K562 (cell line): Measurements from ENCODE around the gene SNX12. TPM values are rescaled to one million over a fixed set of nuclear protein-coding genes. Genes with fewer than 3 reads are reported as not detected.

Experiments
- BACH1 ChIP-seq: fragments of 200-800 bp; sonication (Bioruptor generic); IDR thresholded peaks from 2 replicates; pipeline ENCODE4 v1.6.1; 2016; ENCODE audit warnings: missing genetic modification characterization, missing compliant biosample characterization
- CREB1 ChIP-seq, 2 experiments: sonication (generic) in 1 of 2; formaldehyde crosslinking in 1 of 2; IDR thresholded peaks; 2 replicates each; pipeline versions ENCODE4 v1.6.1 to v1.8.0; 2012 to 2022; ENCODE audit warnings: inconsistent platforms in 1 of 2, mild to moderate bottlenecking in 1 of 2, missing genetic modification reagents in 1 of 2, moderate library complexity in 1 of 2
- E2F3 ChIP-seq: fragments of 250-450 bp; sonication (Bioruptor Pico); IDR thresholded peaks from 2 replicates; pipeline ENCODE4 v1.4.0; 2020; ENCODE audit warnings: mild to moderate bottlenecking
- ESRRB ChIP-seq: fragments of 250-450 bp; sonication (Bioruptor Pico); IDR thresholded peaks from 2 replicates; pipeline ENCODE4 v1.5.0; 2020; ENCODE audit warnings: mild to moderate bottlenecking, moderate library complexity, borderline replicate concordance
- ETS2 ChIP-seq: IDR thresholded peaks from 2 replicates; pipeline ENCODE4 v1.6.1; 2016; ENCODE audit warnings: borderline replicate concordance, missing genetic modification characterization, mild to moderate bottlenecking, moderate library complexity, missing compliant biosample characterization; ENCODE audit not compliant: poor library complexity, severe bottlenecking
- FOXA1 ChIP-seq: fragments of 450-650 bp; IDR thresholded peaks from 2 replicates; pipeline ENCODE4 v1.6.1; 2016; ENCODE audit warnings: mild to moderate bottlenecking, borderline replicate concordance
- HDAC1 ChIP-seq, 2 experiments: fragments of 450-650 bp; IDR thresholded peaks; 2 replicates each; pipeline ENCODE4 v1.6.1; 2016 to 2017; ENCODE audit warnings: inconsistent platforms in 1 of 2, mild to moderate bottlenecking in 1 of 2, moderate library complexity in 1 of 2
- KDM2B ChIP-seq: fragments of 250-450 bp; sonication (Bioruptor Pico); IDR thresholded peaks from 2 replicates; pipeline ENCODE4 v1.8.0; 2021; ENCODE audit warnings: mild to moderate bottlenecking, moderate library complexity
- KHSRP ChIP-seq: fragments of 450-650 bp; IDR thresholded peaks from 2 replicates; pipeline ENCODE4 v1.6.1; 2017
- NFIC ChIP-seq: fragments of 450-650 bp; IDR thresholded peaks from 2 replicates; pipeline ENCODE4 v1.6.1; 2017; ENCODE audit warnings: mild to moderate bottlenecking, inconsistent platforms
- NKRF ChIP-seq: fragments of 450-650 bp; IDR thresholded peaks from 2 replicates; pipeline ENCODE4 v1.6.1; 2016; ENCODE audit warnings: borderline replicate concordance
- RFX1 ChIP-seq: fragments of 450-650 bp; IDR thresholded peaks from 2 replicates; pipeline ENCODE4 v1.6.1; 2016; ENCODE audit warnings: mild to moderate bottlenecking, moderate library complexity
- RUNX1 ChIP-seq: sonication (generic); IDR thresholded peaks from 2 replicates; pipeline ENCODE4 v1.6.1; 2016; ENCODE audit warnings: antibody characterized with exemption, low read depth
- STAT5A ChIP-seq: IDR thresholded peaks from 2 replicates; pipeline ENCODE4 v1.6.1; 2012; ENCODE audit warnings: low read length, inconsistent platforms, borderline replicate concordance
- YBX1 ChIP-seq: fragments of 450-650 bp; IDR thresholded peaks from 2 replicates; pipeline ENCODE4 v1.7.1; 2016; ENCODE audit warnings: mild to moderate bottlenecking
- ZBTB43 ChIP-seq: sonication (generic); formaldehyde crosslinking; IDR thresholded peaks from 2 replicates; pipeline ENCODE4 v1.8.0; 2023; ENCODE audit warnings: mild to moderate bottlenecking, missing genetic modification reagents
- ZNF668 ChIP-seq: fragments of 250-450 bp; sonication (Bioruptor Pico); IDR thresholded peaks from 2 replicates; pipeline ENCODE4 v1.8.0; 2022; ENCODE audit warnings: mild to moderate bottlenecking, inconsistent platforms
- ZNF740 ChIP-seq, 3 experiments: fragments of 200-800 bp in 1 of 3; sonication (Bioruptor generic) in 1 of 3; sonication (generic) in 1 of 3; formaldehyde crosslinking in 1 of 3; IDR thresholded peaks; 2 replicates each; pipeline versions ENCODE4 v1.6.1 to v1.8.0; 2016 to 2022; ENCODE audit warnings: mild to moderate bottlenecking in 2 of 3, missing compliant biosample characterization in 2 of 3, missing genetic modification characterization in 2 of 3, missing genetic modification reagents in 1 of 3
- polyA plus RNA-seq, 8 experiments: library from polyadenylated mRNA; depleted of rRNA in 4 of 8; stranded (reverse) in 5 of 8; unstranded in 3 of 8; fragments of >200 nt; fragmentation: Nextera tagmentation in 2 of 8; fragmentation: Illumina TruSeq in 1 of 8; extraction: Ambion mirVana in 2 of 8; extraction: Trizol in 1 of 8; gene quantifications; 2 replicates each; pipeline versions ENCODE4 v1.2.1 to v1.2.3, GENCODE V29; 2011 to 2014; ENCODE audit warnings: inconsistent platforms in 1 of 8, missing spikeins in 1 of 8
- total RNA-seq, 7 experiments: library from RNA; depleted of rRNA in 6 of 7; stranded (reverse); fragments of >200 nt in 6 of 7; fragmentation: Illumina TruSeq in 2 of 7; extraction: Trizol in 2 of 7; gene quantifications; 2 replicates each; pipeline versions ENCODE4 v1.2.1 to v1.2.3, GENCODE V29; 2011 to 2021; ENCODE audit warnings: low replicate concordance in 1 of 7
- TF ChIP-seq, protein P1 (sequence below): fragments of 250-450 bp; sonication (Bioruptor Pico); IDR thresholded peaks from 2 replicates; pipeline ENCODE4 v1.4.0; 2020; ENCODE audit warnings: mild to moderate bottlenecking, moderate library complexity

Gene SNX12
- total and polyA plus RNA-seq, 9 of the 15 experiments (the other 6 are each of a cell fraction or from before 2014, with no cell fraction given): 12.7 to 50.3 (median 37.1) TPM

DNA sequence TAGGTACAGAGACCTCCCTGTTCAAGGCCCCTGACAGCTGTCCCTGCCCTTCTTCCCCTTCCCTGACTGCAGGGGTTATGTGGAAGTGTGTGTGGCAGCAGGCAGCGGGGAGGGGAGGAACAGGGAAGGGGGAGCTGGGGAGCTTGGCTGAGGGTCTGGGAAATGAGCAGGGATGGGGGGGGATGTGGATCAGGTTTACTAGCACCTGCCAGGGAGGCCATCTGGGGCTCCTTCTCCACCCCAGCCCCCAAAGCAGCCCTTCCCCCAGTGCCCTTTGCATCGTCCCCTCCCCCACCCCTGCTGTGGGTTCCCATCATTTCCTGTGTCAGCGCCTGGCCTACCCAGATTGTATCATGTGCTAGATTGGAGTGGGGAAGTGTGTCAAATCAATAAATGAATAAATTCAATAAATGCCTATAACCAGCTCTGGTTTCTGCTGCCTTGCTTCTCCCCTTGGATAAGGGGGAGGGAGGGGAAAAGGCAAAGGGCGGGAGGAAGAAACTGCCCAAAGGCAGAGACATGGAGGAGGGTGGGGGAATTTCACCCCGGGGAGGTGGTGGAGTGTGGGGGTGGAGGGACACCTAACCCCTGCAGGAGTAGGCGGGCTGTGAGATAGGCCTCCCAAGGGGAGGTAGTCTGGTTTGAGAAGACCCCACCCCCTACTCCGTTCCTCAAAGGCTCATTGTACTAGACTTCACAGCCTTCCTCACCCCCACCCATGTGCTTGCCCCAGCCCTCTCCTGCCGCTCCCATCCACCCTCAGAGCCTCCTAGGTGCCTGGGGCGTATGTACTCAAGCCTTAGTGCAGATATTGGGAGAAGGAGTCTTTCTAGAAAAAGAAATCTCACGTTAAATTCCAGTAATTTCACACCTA lies 35.2 kb upstream of the SNX12 start (continued):
- TF ChIP-seq ZBTB43 (no peak), BACH1 (no peak), KDM2B (CRISPR knock-in tag) (no peak), RUNX1 (no peak), ZNF740 (CRISPR knock-in tag; IDR thresholded peaks at IDR 0.05) (peak; percentile 42; the same call in 1 of the 2 replicates), ZNF740 (tag; IDR thresholded peaks at IDR 0.05) (no peak), ZNF668 (CRISPR knock-in tag) (no peak), NKRF (no peak), ETS2 (tag) (no peak), YBX1 (no peak), KHSRP (no peak), ESRRB (CRISPR knock-in tag) (no peak), E2F3 (CRISPR knock-in tag) (no peak), FOXA1 (no peak), STAT5A (no peak), HDAC1 (IDR thresholded peaks at IDR 0.05) (no peak), NFIC (peak; percentile 27; the same call in 1 of the 2 replicates), CREB1 (IDR thresholded peaks at IDR 0.05) (no peak; the same call in 1 of the 2 replicates), CREB1 (CRISPR knock-in tag; IDR thresholded peaks at IDR 0.05) (no peak), RFX1 (no peak)
- TF ChIP-seq, protein P1, sequence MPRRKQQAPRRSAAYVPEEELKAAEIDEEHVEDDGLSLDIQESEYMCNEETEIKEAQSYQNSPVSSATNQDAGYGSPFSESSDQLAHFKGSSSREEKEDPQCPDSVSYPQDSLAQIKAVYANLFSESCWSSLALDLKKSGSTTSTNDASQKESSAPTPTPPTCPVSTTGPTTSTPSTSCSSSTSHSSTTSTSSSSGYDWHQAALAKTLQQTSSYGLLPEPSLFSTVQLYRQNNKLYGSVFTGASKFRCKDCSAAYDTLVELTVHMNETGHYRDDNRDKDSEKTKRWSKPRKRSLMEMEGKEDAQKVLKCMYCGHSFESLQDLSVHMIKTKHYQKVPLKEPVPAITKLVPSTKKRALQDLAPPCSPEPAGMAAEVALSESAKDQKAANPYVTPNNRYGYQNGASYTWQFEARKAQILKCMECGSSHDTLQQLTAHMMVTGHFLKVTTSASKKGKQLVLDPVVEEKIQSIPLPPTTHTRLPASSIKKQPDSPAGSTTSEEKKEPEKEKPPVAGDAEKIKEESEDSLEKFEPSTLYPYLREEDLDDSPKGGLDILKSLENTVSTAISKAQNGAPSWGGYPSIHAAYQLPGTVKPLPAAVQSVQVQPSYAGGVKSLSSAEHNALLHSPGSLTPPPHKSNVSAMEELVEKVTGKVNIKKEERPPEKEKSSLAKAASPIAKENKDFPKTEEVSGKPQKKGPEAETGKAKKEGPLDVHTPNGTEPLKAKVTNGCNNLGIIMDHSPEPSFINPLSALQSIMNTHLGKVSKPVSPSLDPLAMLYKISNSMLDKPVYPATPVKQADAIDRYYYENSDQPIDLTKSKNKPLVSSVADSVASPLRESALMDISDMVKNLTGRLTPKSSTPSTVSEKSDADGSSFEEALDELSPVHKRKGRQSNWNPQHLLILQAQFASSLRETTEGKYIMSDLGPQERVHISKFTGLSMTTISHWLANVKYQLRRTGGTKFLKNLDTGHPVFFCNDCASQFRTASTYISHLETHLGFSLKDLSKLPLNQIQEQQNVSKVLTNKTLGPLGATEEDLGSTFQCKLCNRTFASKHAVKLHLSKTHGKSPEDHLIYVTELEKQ: no peak
